Stimulated activated CD4-positive, alpha-beta T cell treated with anti-CD3 and anti-CD28 coated beads, Interleukin-2, amount 100 ng/mL, for 24 hours (primary cell): ENCODE data around the gene FSHR.

Source experiments
- DNase-seq, 2 donors: peaks; one replicate each; pipeline ENCODE4 v3.0.0-alpha.2; 2020

Gene FSHR

GRCh38 chr2:49154140-49154539 is at the start of gene FSHR:
TSS of gene FSHR (minus strand) at chr2:49154515. CDS start at chr2:49154417, 98 bp downstream.
- DNase-seq, result no peak

- DNase-seq, result no peak
These were observed 45.0 kb upstream of the FSHR start for GRCh38 chr2:49199266-49199665.

- DNase-seq, result no peak
These were observed 40.4 kb upstream of the FSHR start for GRCh38 chr2:49194701-49195100.

- no peak for DNase-seq
These were observed 37.7 kb upstream of the FSHR start for GRCh38 chr2:49192036-49192435.

- no peak for DNase-seq
These were observed 35.4 kb upstream of the FSHR start for GRCh38 chr2:49189512-49190225.

DNA sequence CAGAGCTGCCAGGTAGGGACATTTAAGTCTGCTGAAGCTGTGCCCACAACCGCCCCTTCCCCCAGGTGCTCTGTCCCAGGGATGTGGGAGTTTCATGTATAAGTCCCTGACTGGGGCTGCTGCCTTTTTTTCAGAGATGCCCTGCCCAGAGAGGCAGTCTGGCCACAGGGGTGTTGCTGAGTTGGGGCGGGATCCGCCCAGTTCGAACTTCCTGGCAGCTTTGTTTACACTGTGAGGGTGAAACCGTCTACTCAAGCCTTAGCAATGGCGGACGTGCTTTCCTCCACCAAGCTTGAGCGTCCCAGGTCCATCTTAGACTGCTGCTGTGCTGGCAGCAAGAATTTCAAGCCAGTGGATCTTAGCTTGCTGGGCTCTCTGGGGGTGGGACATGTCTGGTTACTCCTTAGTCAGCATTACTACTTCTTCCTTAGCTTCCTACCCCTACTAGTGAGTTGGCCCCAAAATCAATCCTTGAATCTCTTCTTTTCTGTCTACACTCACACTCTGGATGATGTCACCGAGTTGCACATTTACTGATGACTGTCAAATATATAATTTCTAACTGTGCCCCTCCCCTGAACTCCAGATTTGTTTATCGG is 31.8 kb upstream of the FSHR start:
- DNase-seq, result no peak

DNA sequence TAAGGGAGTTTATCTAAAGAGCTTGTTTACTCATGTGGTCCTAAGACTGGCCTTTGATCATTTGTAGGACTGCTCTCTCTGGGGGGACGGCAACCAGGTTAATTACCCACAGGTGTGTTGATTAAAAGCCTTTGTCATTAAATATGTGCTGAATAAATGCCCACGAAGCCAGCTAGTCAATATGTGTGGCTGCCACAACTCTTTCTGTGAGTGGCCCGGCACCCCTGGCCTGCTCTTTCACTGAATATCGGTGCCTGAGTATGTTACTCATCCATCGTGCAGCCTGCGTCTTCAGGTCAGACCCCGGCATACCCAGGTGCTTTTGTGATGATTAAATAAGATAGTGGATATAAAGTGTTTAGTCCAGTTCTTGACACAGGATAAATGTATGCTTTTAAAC is 24.3 kb upstream of the FSHR start:
- no peak for DNase-seq

DNA sequence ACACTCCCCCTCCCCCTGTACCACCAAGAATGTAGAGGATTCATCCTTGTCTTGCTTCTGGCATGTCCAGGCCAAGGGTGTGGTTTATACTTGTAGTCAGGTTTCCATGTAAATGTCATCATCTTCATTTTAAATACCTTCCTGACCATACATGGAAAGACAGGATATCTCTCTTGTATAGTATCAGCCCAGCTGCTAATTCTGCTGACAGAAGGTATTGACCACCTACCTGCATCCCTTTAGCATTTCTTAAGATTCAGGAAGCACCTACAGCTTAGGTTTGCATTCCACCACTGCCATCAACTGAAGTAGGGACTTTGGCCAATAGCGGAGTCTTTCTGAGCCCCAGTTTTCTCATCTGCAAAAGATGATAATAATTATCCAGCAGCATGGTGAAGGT is 22.9 kb upstream of the FSHR start:
- DNase-seq, result no peak

- DNase-seq, result no peak
These were observed 21.5 kb upstream of the FSHR start for GRCh38 chr2:49175831-49176230.

DNA sequence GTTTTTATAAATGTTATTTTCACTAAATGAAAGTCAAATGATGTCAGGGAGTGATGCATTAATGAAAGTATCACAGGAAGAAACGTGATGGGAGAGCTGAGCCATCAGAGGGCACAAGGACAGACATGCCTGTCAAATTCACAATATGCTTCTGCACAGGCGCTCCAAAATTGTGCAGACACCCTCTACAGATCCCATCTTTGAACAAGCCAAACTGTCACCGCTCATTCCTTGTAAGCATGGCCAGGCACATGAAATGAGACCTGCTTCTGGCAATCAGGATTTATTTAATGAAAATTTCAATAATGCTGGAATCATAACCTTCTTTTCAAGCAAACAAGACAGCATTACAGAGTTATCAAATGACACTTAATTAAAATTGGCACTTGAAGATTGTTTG is 20.4 kb upstream of the FSHR start:
- DNase-seq, result no peak

GRCh38 chr2:49167131-49167530 is 12.8 kb upstream of the FSHR start:
- DNase-seq, result no peak

GRCh38 chr2:49165662-49166061 is 11.3 kb upstream of the FSHR start:
- DNase-seq, result no peak

DNA sequence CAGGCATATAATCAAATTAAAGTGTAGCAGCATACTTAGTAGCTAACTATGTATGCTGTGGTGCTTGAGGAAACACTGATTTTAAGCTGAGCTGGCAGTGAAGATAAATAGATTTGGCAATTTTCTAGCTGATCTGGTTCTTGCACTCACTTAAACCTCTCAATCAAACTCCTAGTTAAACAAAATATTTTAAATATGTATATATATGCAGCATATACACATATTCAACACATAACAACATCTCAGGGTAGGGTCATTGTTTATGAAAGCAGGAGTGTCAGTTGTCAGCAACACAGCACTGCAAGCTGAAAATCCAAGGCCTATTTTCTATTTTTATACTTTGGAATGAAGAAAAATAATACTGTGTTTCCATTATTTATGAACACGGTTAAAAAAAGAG is 10.4 kb upstream of the FSHR start:
- DNase-seq, result no peak

DNA sequence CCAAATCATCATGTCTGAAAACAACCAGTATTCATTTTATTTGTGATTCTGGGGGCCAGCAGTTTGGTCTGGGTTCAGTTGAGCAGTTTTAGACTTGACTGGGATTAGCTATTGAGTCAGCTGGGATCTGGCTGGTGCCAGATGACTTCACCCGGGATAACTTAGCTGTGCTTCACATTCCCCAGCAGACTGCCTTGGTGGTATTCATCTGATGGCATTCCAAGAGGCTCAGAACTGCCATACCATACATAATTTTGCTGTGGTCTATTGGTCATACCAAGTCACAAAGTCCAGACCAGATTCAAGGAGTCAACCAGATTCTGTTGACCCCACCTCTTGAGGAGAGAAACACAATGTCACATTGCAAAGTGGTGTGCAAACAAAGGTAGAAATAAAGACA is 7.8 kb upstream of the FSHR start:
- DNase-seq, result no peak

DNA sequence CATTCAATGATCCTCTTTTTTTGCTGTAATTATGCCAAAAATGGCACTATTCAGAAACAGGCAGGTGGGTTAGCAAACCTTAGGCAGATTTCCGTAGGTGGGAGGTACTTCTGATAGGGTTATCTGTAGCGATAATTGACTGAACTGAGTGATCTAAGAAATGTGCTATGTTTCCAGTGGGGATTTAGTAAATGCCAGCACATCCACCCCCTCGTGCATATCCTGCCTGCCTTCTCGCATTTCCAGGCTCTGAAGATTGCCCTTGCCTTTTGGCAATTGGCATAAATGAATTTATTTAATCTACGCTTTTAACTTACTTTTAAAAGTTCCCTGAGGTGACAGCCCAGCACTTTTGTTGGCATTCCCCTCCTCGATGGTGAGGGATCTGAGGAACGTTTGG is 576 bp upstream of the FSHR start:
- DNase-seq, result no peak

DNA sequence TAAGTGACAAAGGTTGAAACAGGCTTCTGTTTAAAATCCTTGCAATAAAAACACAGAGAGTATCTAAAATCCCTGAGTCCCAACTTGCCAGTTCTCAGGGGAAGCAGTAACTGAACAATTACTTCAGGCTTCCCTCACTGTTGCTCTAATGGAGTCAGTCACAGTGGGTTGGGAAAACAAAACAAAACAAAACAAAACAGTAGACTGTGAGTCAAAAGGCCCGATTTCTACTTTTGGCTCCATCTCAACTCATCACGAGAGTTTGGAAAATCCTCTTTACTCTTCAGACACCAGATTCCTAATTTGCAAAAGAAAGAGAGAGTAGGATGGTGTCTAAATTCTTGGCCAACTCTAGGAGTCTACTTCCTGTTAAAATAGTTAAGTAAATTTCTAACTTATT is 1.1 kb downstream of the FSHR start:
- DNase-seq, result no peak

DNA sequence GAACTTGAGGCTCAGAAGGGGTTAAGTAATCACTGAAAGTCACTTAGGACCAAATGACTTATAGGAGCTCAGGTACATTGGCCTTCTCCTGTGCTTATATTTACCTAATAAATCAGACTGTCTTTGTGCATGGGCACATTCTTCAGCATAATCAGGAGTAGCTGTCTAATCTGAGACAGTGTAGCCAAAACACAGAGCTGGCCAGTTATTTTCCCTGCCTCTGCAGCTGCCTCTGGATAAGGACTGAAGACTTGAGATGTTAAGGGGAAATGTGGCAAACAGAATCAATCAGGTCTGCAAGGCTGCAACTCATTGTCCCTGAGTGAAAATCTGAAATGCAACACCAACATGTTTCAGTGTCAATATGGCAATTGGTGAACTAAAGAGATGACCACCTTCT is 1.5 kb downstream of the FSHR start:
- no peak for DNase-seq

GRCh38 chr2:49146401-49146800 is 7.9 kb downstream of the FSHR start:
- no peak for DNase-seq

DNA sequence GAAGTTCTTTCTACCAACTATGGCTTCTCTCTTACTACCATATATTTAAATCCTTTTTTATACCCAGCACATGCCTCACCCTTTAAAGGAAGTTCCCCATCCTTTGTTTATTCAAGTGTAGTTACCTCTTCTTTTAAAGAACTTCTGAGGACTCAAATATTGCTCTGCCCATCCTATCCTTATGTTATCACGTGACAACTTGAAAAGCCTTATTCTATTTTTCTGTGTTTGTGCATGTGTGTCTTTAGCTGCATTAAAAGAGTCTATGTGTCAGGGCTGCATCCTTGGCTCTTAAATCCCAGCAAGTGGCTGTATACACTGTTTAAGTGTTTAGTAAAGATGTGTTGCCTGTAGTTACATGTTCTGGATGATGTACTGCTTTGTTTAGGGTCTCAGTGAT is 22.5 kb downstream of the FSHR start:
- DNase-seq, result no peak

GRCh38 chr2:49129034-49129433 is 25.3 kb downstream of the FSHR start:
- DNase-seq, result no peak

DNA sequence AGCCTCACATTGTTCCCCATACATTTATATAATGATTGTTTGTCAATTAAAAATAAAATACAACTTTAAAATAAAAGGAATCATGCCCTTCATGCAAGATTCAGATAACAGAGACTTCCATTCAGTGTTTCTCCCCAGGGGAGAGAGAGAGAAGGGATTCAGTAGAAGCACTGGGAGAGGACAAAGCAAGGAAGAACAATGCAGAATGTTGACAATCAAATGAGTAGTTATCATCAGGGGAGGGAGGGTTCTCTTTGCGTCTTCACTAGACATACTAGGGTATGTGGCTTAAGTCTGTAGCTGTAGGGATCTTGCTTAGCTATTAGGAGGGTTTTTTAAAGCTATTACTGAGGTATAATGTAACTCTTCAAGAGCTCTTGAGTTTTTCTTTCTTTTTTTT is 30.7 kb downstream of the FSHR start:
- no peak for DNase-seq

DNA sequence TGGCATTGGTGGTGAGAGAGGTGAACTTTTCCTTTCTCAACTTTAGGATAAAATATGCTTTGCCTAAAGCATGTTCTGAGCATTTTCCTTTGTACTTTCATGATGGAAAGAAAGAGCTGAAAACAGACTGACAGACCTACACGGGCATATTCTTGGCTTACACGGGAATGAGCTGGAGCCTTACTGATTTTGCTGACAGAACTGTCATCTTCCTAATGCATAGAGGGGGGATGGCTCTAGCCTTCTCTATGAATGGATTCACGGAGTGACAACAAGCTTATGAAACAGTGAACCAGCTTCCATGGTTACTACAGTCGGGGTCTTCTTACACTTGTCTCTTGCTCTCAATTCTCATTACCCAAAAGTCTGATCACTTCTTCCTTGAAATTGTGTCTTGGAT is 32.2 kb downstream of the FSHR start:
- no peak for DNase-seq

- no peak for DNase-seq
These were observed 41.3 kb downstream of the FSHR start for GRCh38 chr2:49113046-49113445.

DNA sequence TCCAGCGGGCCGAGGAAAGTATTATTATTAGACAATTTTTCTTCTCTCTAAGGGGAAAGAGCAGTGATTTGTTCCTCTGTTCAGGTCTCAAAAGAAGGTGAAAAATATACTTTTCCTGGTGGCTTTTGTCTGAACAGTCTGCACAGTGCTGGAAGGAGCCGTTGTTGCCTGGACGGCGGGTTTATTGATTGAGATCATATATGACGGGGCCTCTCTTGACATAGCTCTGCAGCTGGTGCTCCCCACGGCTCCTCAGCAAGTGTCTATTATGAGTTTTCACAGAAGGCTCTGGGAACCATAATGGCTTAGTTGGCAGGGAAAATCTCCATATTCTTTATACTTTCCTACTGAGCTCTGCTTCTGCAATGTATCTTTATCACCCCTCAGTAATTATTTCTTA is 42.9 kb downstream of the FSHR start:
- DNase-seq, result no peak

- no peak for DNase-seq
These were observed 43.3 kb downstream of the FSHR start for GRCh38 chr2:49111006-49111405.
